ENCODE data around the gene MEIOC.
A peak's percentile ranks its signal among the peaks of the same experiment; 100 is the strongest.
"Not testable (repeated sequence)": the region's sequence is repeated elsewhere in the genome, so short reads cannot be mapped to it uniquely, and the experiment has no call there.

Gene MEIOC

DNA sequence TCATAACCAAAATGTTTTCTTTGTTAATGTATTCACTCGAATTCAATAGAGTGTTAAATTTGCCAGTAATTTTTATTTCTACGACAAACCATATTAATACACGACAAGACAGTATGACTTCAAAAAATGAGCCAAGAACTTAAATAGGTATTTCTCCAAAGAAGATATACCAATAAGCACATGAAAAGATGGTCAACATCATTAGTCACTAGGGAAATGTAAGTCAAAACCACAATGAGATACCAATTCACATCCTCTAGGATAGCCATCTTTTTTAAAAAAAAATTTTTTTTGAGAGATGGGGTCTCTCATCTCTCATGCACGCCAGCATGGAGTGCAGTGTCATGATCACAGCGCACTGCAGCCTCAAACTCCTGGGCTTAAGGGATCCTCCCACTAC is 5.0 kb upstream of the MEIOC start:
- H3K4me2 ChIP-seq (ENCODE audit: low read length), result no peak overlapping the region
- peaks cover 27% of the 10 kb centered on the region for H3K27me3 ChIP-seq (ENCODE audit: control insufficient read depth, insufficient read depth, low read length)
- no peak overlapping the region for H3K4me3 ChIP-seq (ENCODE audit: low read length)
- no peaks in the 10 kb centered on the region for H3K9me3 ChIP-seq (replicated peaks; ENCODE audit: low read length)
- no peak overlapping the region for H3K9ac ChIP-seq (ENCODE audit: low read depth, low read length)
- H3K4me1 ChIP-seq (ENCODE audit: control insufficient read depth, insufficient read depth, low read length), result no peaks in the 10 kb centered on the region
- no peaks in the 10 kb centered on the region for H3K36me3 ChIP-seq (ENCODE audit: insufficient read depth, low read length)

DNA sequence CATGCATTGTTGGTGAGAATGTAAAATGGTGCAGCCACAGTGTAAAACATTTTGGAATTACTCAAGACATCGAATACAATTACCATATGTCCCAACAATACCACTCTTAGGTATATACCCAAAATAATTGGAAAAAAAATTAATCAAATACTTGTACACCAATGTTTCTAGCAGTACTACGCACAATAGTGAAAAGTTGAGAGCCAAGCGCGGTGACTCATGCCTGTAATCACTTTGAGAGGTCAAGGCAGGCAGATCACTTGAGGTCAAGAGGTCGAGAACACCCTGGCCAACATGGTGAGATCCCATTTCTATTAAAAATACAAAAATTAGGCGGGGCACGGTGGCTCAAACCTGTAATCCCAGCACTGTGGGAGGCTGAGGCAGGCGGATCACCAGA is 3.5 kb upstream of the MEIOC start:
- Histone ChIP-seq H3K4me1 (ENCODE audit: control insufficient read depth, insufficient read depth, low read length) (no peaks in the 10 kb centered on the region), H3K4me3 (ENCODE audit: low read length) (no peak overlapping the region), H3K9me3 (replicated peaks; ENCODE audit: low read length) (no peaks in the 10 kb centered on the region), H3K9ac (ENCODE audit: low read depth, low read length) (no peak overlapping the region), H3K27me3 (ENCODE audit: control insufficient read depth, insufficient read depth, low read length) (peaks cover 32% of the 10 kb centered on the region), H3K4me2 (ENCODE audit: low read length) (no peak overlapping the region), H3K36me3 (ENCODE audit: insufficient read depth, low read length) (no peaks in the 10 kb centered on the region)

- no peaks in the 10 kb centered on the region for H3K9me3 ChIP-seq (replicated peaks; ENCODE audit: low read length)
- H3K4me3 ChIP-seq (ENCODE audit: low read length), result no peak overlapping the region
- H3K4me1 ChIP-seq (ENCODE audit: control insufficient read depth, insufficient read depth, low read length), result no peaks in the 10 kb centered on the region
- no peak overlapping the region for H3K9ac ChIP-seq (ENCODE audit: low read depth, low read length)
- peaks cover 32% of the 10 kb centered on the region for H3K27me3 ChIP-seq (ENCODE audit: control insufficient read depth, insufficient read depth, low read length)
- H3K4me2 ChIP-seq (ENCODE audit: low read length), result no peak overlapping the region
- no peaks in the 10 kb centered on the region for H3K36me3 ChIP-seq (ENCODE audit: insufficient read depth, low read length)
These were observed 2.9 kb upstream of the MEIOC start for GRCh38 chr17:44653384-44653783.

GRCh38 chr17:44653954-44654353 is 2.3 kb upstream of the MEIOC start:
- no peaks in the 10 kb centered on the region for H3K4me1 ChIP-seq (ENCODE audit: control insufficient read depth, insufficient read depth, low read length)
- H3K9me3 ChIP-seq (replicated peaks; ENCODE audit: low read length), result no peaks in the 10 kb centered on the region
- no peak overlapping the region for H3K4me3 ChIP-seq (ENCODE audit: low read length)
- no peak overlapping the region for H3K9ac ChIP-seq (ENCODE audit: low read depth, low read length)
- H3K4me2 ChIP-seq (ENCODE audit: low read length), result no peak overlapping the region
- no peaks in the 10 kb centered on the region for H3K36me3 ChIP-seq (ENCODE audit: insufficient read depth, low read length)
- H3K27me3 ChIP-seq (ENCODE audit: control insufficient read depth, insufficient read depth, low read length), result peaks cover 31% of the 10 kb centered on the region

DNA sequence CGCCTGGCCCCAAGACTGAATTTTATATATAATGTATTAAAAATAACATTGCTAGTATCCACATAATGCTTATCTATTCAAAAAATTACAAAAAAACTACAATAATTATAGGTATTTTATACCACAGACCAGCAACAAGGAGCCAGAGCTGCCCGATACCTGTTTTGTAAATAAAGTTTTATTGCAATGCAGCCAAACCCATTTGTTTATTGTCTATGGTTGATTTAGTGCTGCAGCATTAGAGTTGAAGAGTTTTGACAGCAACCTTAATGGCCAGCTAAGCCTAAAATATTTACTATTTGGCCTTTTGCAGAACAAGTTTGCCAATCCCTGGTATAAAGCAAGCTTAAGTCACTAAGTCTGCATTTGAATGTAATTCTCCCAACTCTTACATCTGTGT is 5.6 kb downstream of the MEIOC start:
- Histone ChIP-seq H3K4me2 (ENCODE audit: low read length) (no peak overlapping the region), H3K9ac (ENCODE audit: low read depth, low read length) (no peak overlapping the region), H3K36me3 (ENCODE audit: insufficient read depth, low read length) (no peaks in the 10 kb centered on the region), H3K9me3 (replicated peaks; ENCODE audit: low read length) (no peaks in the 10 kb centered on the region), H3K27me3 (ENCODE audit: control insufficient read depth, insufficient read depth, low read length) (peaks cover 4% of the 10 kb centered on the region), H3K4me3 (ENCODE audit: low read length) (no peak overlapping the region), H3K4me1 (ENCODE audit: control insufficient read depth, insufficient read depth, low read length) (no peaks in the 10 kb centered on the region)

GRCh38 chr17:44663095-44663494 is 6.8 kb downstream of the MEIOC start:
- H3K4me3 ChIP-seq (ENCODE audit: low read length), result no peak overlapping the region
- no peak overlapping the region for H3K4me2 ChIP-seq (ENCODE audit: low read length)
- H3K36me3 ChIP-seq (ENCODE audit: insufficient read depth, low read length), result no peaks in the 10 kb centered on the region
- H3K27me3 ChIP-seq (ENCODE audit: control insufficient read depth, insufficient read depth, low read length), result no peaks in the 10 kb centered on the region
- no peaks in the 10 kb centered on the region for H3K4me1 ChIP-seq (ENCODE audit: control insufficient read depth, insufficient read depth, low read length)
- H3K9ac ChIP-seq (ENCODE audit: low read depth, low read length), result no peak overlapping the region
- H3K9me3 ChIP-seq (replicated peaks; ENCODE audit: low read length), result no peaks in the 10 kb centered on the region

GRCh38 chr17:44664867-44665266 is 8.6 kb downstream of the MEIOC start:
- Histone ChIP-seq H3K4me2 (ENCODE audit: low read length) (no peak overlapping the region), H3K9me3 (replicated peaks; ENCODE audit: low read length) (no peaks in the 10 kb centered on the region), H3K36me3 (ENCODE audit: insufficient read depth, low read length) (no peaks in the 10 kb centered on the region), H3K4me3 (ENCODE audit: low read length) (no peak overlapping the region), H3K27me3 (ENCODE audit: control insufficient read depth, insufficient read depth, low read length) (no peaks in the 10 kb centered on the region), H3K9ac (ENCODE audit: low read depth, low read length) (no peak overlapping the region), H3K4me1 (ENCODE audit: control insufficient read depth, insufficient read depth, low read length) (no peaks in the 10 kb centered on the region)

DNA sequence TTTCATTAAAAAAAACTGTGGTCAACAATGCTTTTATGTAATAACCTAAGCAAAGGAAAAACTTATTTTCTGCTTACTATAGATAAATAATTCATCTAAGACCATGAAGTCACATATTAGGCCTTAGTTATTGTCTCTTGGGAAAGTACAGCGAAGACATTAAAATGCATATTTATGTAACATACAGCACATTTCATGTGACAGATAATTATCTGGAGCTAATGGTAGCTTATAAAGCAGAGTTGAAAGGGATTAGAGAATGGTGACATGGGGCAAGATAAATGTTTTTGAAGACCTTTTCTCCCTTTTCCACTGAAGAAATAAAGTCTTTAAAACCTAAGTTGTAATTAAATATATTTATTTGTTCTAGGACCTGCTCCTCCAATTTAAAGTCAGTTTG is 9.7 kb downstream of the MEIOC start:
- Histone ChIP-seq H3K4me2 (ENCODE audit: low read length) (no peak overlapping the region), H3K4me3 (ENCODE audit: low read length) (no peak overlapping the region), H3K4me1 (ENCODE audit: control insufficient read depth, insufficient read depth, low read length) (no peaks in the 10 kb centered on the region), H3K9ac (ENCODE audit: low read depth, low read length) (no peak overlapping the region), H3K9me3 (replicated peaks; ENCODE audit: low read length) (no peaks in the 10 kb centered on the region), H3K27me3 (ENCODE audit: control insufficient read depth, insufficient read depth, low read length) (no peaks in the 10 kb centered on the region), H3K36me3 (ENCODE audit: insufficient read depth, low read length) (no peaks in the 10 kb centered on the region)

DNA sequence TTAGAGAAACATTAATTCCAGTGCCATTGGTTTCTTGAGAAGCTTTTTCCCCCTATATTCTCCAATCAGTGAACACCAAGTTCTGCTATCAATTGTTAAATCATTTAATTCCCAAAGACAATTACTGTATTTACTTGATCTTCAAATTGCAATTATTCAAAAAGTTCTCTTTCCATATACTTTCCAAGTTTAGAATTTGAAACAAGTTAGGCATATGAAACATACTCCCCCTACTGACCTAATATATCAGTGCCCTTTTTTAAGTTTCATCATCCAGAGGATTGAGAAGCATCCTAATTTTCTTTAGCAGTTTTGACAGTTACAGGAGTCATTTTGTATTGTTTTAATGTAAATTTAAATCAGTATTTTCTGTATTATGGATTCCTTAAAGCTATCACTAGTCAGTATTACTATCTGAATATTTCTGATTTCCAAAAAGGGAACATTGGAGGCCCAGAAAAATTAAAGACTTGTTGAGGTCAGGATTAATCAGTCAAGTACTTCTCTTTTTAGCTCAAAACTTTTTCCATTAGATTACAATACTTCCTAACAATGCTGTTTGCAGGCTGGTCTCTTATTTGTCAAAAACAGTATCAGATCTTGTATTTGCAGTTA is 16.3 kb downstream of the MEIOC start:
- Histone ChIP-seq H3K27me3 (ENCODE audit: control insufficient read depth, insufficient read depth, low read length) (no peaks in the 10 kb centered on the region), H3K4me1 (ENCODE audit: control insufficient read depth, insufficient read depth, low read length) (peaks cover 9% of the 10 kb centered on the region), H3K9me3 (replicated peaks; ENCODE audit: low read length) (no peaks in the 10 kb centered on the region), H3K4me2 (ENCODE audit: low read length) (no peak overlapping the region), H3K36me3 (ENCODE audit: insufficient read depth, low read length) (no peaks in the 10 kb centered on the region), H3K9ac (ENCODE audit: low read depth, low read length) (no peak overlapping the region), H3K4me3 (ENCODE audit: low read length) (no peak overlapping the region)

GRCh38 chr17:44673893-44674292 is 17.6 kb downstream of the MEIOC start:
- Histone ChIP-seq H3K4me2 (ENCODE audit: low read length) (no peak overlapping the region), H3K9ac (ENCODE audit: low read depth, low read length) (no peak overlapping the region), H3K4me1 (ENCODE audit: control insufficient read depth, insufficient read depth, low read length) (peaks cover 14% of the 10 kb centered on the region), H3K9me3 (replicated peaks; ENCODE audit: low read length) (no peaks in the 10 kb centered on the region), H3K27me3 (ENCODE audit: control insufficient read depth, insufficient read depth, low read length) (no peaks in the 10 kb centered on the region), H3K36me3 (ENCODE audit: insufficient read depth, low read length) (peaks cover 4% of the 10 kb centered on the region), H3K4me3 (ENCODE audit: low read length) (no peak overlapping the region)

GRCh38 chr17:44677136-44677535 is 20.9 kb downstream of the MEIOC start:
- Histone ChIP-seq H3K27me3 (ENCODE audit: control insufficient read depth, insufficient read depth, low read length) (no peaks in the 10 kb centered on the region), H3K4me3 (ENCODE audit: low read length) (no peak overlapping the region), H3K9ac (ENCODE audit: low read depth, low read length) (no peak overlapping the region), H3K4me1 (ENCODE audit: control insufficient read depth, insufficient read depth, low read length) (peaks cover 14% of the 10 kb centered on the region), H3K4me2 (ENCODE audit: low read length) (peak overlapping the region; percentile 3), H3K36me3 (ENCODE audit: insufficient read depth, low read length) (peaks cover 24% of the 10 kb centered on the region), H3K9me3 (replicated peaks; ENCODE audit: low read length) (no peaks in the 10 kb centered on the region)

DNA sequence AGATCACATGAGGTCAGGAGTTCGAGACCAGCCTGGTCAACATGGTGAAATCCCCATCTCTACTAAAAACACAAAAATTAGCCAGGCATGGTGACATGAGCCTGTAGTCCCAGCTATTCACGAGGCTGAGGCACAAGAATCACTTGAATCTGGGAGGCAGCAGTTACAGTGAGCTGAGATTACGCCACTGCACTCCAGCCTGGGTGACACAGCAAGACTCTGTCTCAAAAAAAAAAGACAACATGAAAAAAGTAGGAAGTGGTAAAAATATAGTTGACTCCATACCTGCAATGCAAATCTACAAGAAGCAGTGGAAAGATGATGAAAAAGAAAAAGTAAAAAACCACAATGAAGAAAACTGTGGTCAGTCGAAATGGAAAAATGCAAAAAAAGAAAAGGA is 27.0 kb downstream of the MEIOC start:
- H3K9me3 ChIP-seq (replicated peaks; ENCODE audit: low read length); H3K4me1 ChIP-seq (ENCODE audit: control insufficient read depth, insufficient read depth, low read length); H3K4me2 ChIP-seq (ENCODE audit: low read length); H3K9ac ChIP-seq (ENCODE audit: low read depth, low read length); H3K27me3 ChIP-seq (ENCODE audit: control insufficient read depth, insufficient read depth, low read length); H3K4me3 ChIP-seq (ENCODE audit: low read length): not testable (repeated sequence)
- peaks cover 30% of the 10 kb centered on the region for H3K36me3 ChIP-seq (ENCODE audit: insufficient read depth, low read length)

All from skeletal muscle satellite cell (primary cell).